Trophoblast cell (in vitro differentiated cells and primary cell): ENCODE results near the gene CASQ2.

Experiments
- DNase-seq, 2 donors: peaks; one replicate each; pipeline ENCODE4 v3.0.0-alpha.2; 2016
- H2AFZ ChIP-seq: 2 replicates; pipeline ENCODE4 v1.6.1; 2013; ENCODE audit warnings: low read length, moderate library complexity, mild to moderate bottlenecking; ENCODE audit not compliant: insufficient read depth, poor library complexity
- H2AK5ac ChIP-seq: 2 replicates; pipeline ENCODE4 v1.6.1; 2013; ENCODE audit warnings: mild to moderate bottlenecking, low read length
- H2BK120ac ChIP-seq: 2 replicates; pipeline ENCODE4 v1.6.1; 2013; ENCODE audit warnings: low read length, mild to moderate bottlenecking, moderate library complexity; ENCODE audit not compliant: insufficient read depth, poor library complexity
- H2BK12ac ChIP-seq: 2 replicates; pipeline ENCODE4 v1.6.1; 2013; ENCODE audit warnings: mild to moderate bottlenecking, low read length, moderate library complexity
- H2BK5ac ChIP-seq: 2 replicates; pipeline ENCODE4 v1.6.1; 2013; ENCODE audit warnings: low read length, low read depth, moderate library complexity, mild to moderate bottlenecking; ENCODE audit not compliant: poor library complexity
- H3K14ac ChIP-seq: 2 replicates; pipeline ENCODE4 v1.6.1; 2013; ENCODE audit warnings: mild to moderate bottlenecking, low read length
- H3K18ac ChIP-seq: 2 replicates; pipeline ENCODE4 v1.6.1; 2013; ENCODE audit warnings: mild to moderate bottlenecking, low read length
- H3K23ac ChIP-seq: 2 replicates; pipeline ENCODE4 v1.6.1; 2013; ENCODE audit warnings: low read length
- H3K27ac ChIP-seq: 2 replicates; pipeline ENCODE4 v1.5.1; 2013; ENCODE audit warnings: low read depth, mild to moderate bottlenecking, inconsistent platforms, low read length, moderate library complexity
- H3K27me3 ChIP-seq: 2 replicates; pipeline ENCODE4 v1.6.1; 2013; ENCODE audit warnings: inconsistent platforms, mild to moderate bottlenecking, low read length, moderate library complexity; ENCODE audit not compliant: insufficient read depth
- H3K36me3 ChIP-seq, 2 experiments: 1 replicate in 1 of 2; 2 replicates in 1 of 2; pipeline ENCODE4 v1.6.1; 2013; ENCODE audit warnings: low read length in 2 of 2, mild to moderate bottlenecking in 2 of 2, moderate library complexity in 1 of 2; ENCODE audit not compliant: insufficient read depth in 2 of 2, control insufficient read depth in 1 of 2
- H3K4ac ChIP-seq: 2 replicates; pipeline ENCODE4 v1.6.1; 2013; ENCODE audit warnings: low read depth, mild to moderate bottlenecking, low read length, moderate library complexity
- H3K4me1 ChIP-seq, 2 experiments: 1 replicate in 1 of 2; 2 replicates in 1 of 2; pipeline ENCODE4 v1.6.1; 2013; ENCODE audit warnings: low read length in 2 of 2, mild to moderate bottlenecking in 2 of 2, moderate library complexity in 1 of 2; ENCODE audit not compliant: insufficient read depth in 2 of 2, control insufficient read depth in 1 of 2
- H3K4me2 ChIP-seq: 2 replicates; pipeline ENCODE4 v1.6.1; 2013; ENCODE audit warnings: inconsistent platforms, mild to moderate bottlenecking, low read length, moderate library complexity
- H3K4me3 ChIP-seq: 2 replicates; pipeline ENCODE4 v1.5.1; 2013; ENCODE audit warnings: mild to moderate bottlenecking, low read depth, low read length, inconsistent platforms
- H3K79me1 ChIP-seq: one replicate; pipeline ENCODE4 v1.6.1; 2013; ENCODE audit warnings: low read length
- H3K79me2 ChIP-seq: 2 replicates; pipeline ENCODE4 v1.6.1; 2013; ENCODE audit warnings: low read length, mild to moderate bottlenecking; ENCODE audit not compliant: control insufficient read depth, insufficient read depth, poor library complexity
- H3K9ac ChIP-seq: 2 replicates; pipeline ENCODE4 v1.6.1; 2013; ENCODE audit warnings: mild to moderate bottlenecking, low read length
- H3K9me3 ChIP-seq: 2 replicates; pipeline ENCODE4 v1.6.1; 2013; ENCODE audit warnings: low read depth, mild to moderate bottlenecking, control low read depth, inconsistent platforms, low read length; ENCODE audit not compliant: insufficient read depth
- H4K12ac ChIP-seq: 2 replicates; pipeline ENCODE4 v1.6.1; 2013; ENCODE audit warnings: low read depth, mild to moderate bottlenecking, low read length, moderate library complexity
- H4K8ac ChIP-seq: 2 replicates; pipeline ENCODE4 v1.6.1; 2013; ENCODE audit warnings: low read depth, mild to moderate bottlenecking, low read length, moderate library complexity
- H4K91ac ChIP-seq: one replicate; pipeline ENCODE4 v1.6.1; 2013; ENCODE audit warnings: low read depth, mild to moderate bottlenecking, low read length, moderate library complexity
- WGBS: extraction: QIAGEN DNeasy Blood & Tissue Kit; methylation state at CpG from one replicate; pipeline ENCODE4 v1.1.7; 2013; ENCODE audit warnings: missing lambda C conversion rate; ENCODE audit not compliant: insufficient read length, insufficient coverage; ENCODE audit errors: extremely low coverage; 5-methylcytosine and 5-hydroxymethylcytosine counted together

The CASQ2 gene

GRCh38 chr1:115655916-115656315 is 112.6 kb downstream of the CASQ2 start:
- Histone ChIP-seq H3K4me2 (no peak overlapping the region), H2AK5ac (no peak overlapping the region), H3K27me3 (no peaks in the 10 kb centered on the region), H3K14ac (no peak overlapping the region), H4K12ac (no peak overlapping the region), H3K36me3 (peaks cover 5 to 15% of the 10 kb centered on the region in 2 experiments), H2BK120ac (no peak overlapping the region), H3K9ac (no peak overlapping the region), H3K18ac (no peak overlapping the region), H2BK12ac (peak overlapping the region; percentile 5), H3K27ac (no peak overlapping the region), H3K79me1 (peaks cover 15% of the 10 kb centered on the region), H4K91ac (no peak overlapping the region), H3K4me3 (no peak overlapping the region), H2BK5ac (no peak overlapping the region), H2AFZ (no peak overlapping the region), H3K79me2 (peaks cover 3% of the 10 kb centered on the region), H3K4me1 (peaks cover 30 to 37% of the 10 kb centered on the region in 2 experiments), H4K8ac (no peak overlapping the region), H3K9me3 (no peaks in the 10 kb centered on the region), H3K23ac (no peak overlapping the region), H3K4ac (peak overlapping the region; percentile 40)
- WGBS: no CpG with 5 or more reads among the region's 4 CpGs
- no peak for DNase-seq

GRCh38 chr1:115655306-115655663 is 113.2 kb downstream of the CASQ2 start:
- WGBS: no CpG with 5 or more reads among the region's 7 CpGs
- H3K79me1 ChIP-seq: peaks cover 12% of the 10 kb centered on the region

GRCh38 chr1:115654663-115655305 is 113.7 kb downstream of the CASQ2 start:
- DNase-seq: peak in 1 of 2 donors; percentile 27
- Histone ChIP-seq H4K91ac (no peak overlapping the region), H3K4me3 (no peak overlapping the region), H3K9ac (no peak overlapping the region), H3K4me1 (peaks cover 28 to 35% of the 10 kb centered on the region in 2 experiments), H2BK5ac (no peak overlapping the region), H2AFZ (no peak overlapping the region), H3K79me1 (peaks cover 12% of the 10 kb centered on the region), H3K4me2 (peak overlapping the region; percentile 24), H4K8ac (peak overlapping the region; percentile 24), H3K27ac (peak overlapping the region; percentile 79), H2BK120ac (no peak overlapping the region), H3K4ac (no peak overlapping the region), H4K12ac (no peak overlapping the region), H3K9me3 (no peaks in the 10 kb centered on the region), H3K27me3 (no peaks in the 10 kb centered on the region), H2AK5ac (no peak overlapping the region), H2BK12ac (peak overlapping the region; percentile 26), H3K36me3 (peaks cover 3 to 12% of the 10 kb centered on the region in 2 experiments), H3K23ac (no peak overlapping the region), H3K14ac (no peak overlapping the region), H3K18ac (no peak overlapping the region), H3K79me2 (no peaks in the 10 kb centered on the region)
- WGBS: no CpG with 5 or more reads among the region's 14 CpGs

More at GRCh38 chr1:115655306-115655663, 113.2 kb downstream of the CASQ2 start:
- no peak overlapping the region for H2AFZ ChIP-seq
- H3K27ac ChIP-seq: peak overlapping the region; percentile 79
- H3K27me3 ChIP-seq: no peaks in the 10 kb centered on the region
- peak overlapping the region; percentile 89 for H2AK5ac ChIP-seq
- H3K14ac ChIP-seq: peak overlapping the region; percentile 81
- H2BK12ac ChIP-seq: peak overlapping the region; percentile 77
- peaks cover 27 to 36% of the 10 kb centered on the region in 2 experiments for H3K4me1 ChIP-seq
- H3K36me3 ChIP-seq: peaks cover 3 to 12% of the 10 kb centered on the region in 2 experiments
- no peak overlapping the region for H3K9ac ChIP-seq
- peak overlapping the region; percentile 74 for H3K18ac ChIP-seq
- no peak overlapping the region for H3K23ac ChIP-seq
- no peak overlapping the region for H3K4ac ChIP-seq
- no peaks in the 10 kb centered on the region for H3K79me2 ChIP-seq
- H3K9me3 ChIP-seq: no peaks in the 10 kb centered on the region
- H2BK120ac ChIP-seq: no peak overlapping the region
- peak in 1 of 2 donors; percentile 26 for DNase-seq
- H3K4me2 ChIP-seq: no peak overlapping the region
- H4K8ac ChIP-seq: no peak overlapping the region
- H2BK5ac ChIP-seq: peak overlapping the region; percentile 60
- H4K12ac ChIP-seq: no peak overlapping the region
- H4K91ac ChIP-seq: no peak overlapping the region
- H3K4me3 ChIP-seq: no peak overlapping the region

- no peak overlapping the region for H3K9ac ChIP-seq
- H3K4me2 ChIP-seq: no peak overlapping the region
- no peaks in the 10 kb centered on the region for H3K9me3 ChIP-seq
- no peak overlapping the region for H3K14ac ChIP-seq
- H2BK12ac ChIP-seq: no peak overlapping the region
- H3K23ac ChIP-seq: no peak overlapping the region
- H2BK5ac ChIP-seq: no peak overlapping the region
- H4K12ac ChIP-seq: no peak overlapping the region
- no peak overlapping the region for H2AK5ac ChIP-seq
- no peak overlapping the region for H3K27ac ChIP-seq
- no peaks in the 10 kb centered on the region for H3K79me2 ChIP-seq
- DNase-seq: no peak
- peaks cover 11% of the 10 kb centered on the region for H3K79me1 ChIP-seq
- H4K8ac ChIP-seq: no peak overlapping the region
- H2BK120ac ChIP-seq: no peak overlapping the region
- peaks cover 3 to 12% of the 10 kb centered on the region in 2 experiments for H3K36me3 ChIP-seq
- H3K18ac ChIP-seq: no peak overlapping the region
- no peak overlapping the region for H4K91ac ChIP-seq
- H3K4ac ChIP-seq: no peak overlapping the region
- peaks cover 32 to 37% of the 10 kb centered on the region in 2 experiments for H3K4me1 ChIP-seq
- no peaks in the 10 kb centered on the region for H3K27me3 ChIP-seq
- no peak overlapping the region for H3K4me3 ChIP-seq
- H2AFZ ChIP-seq: no peak overlapping the region
- no CpG with 5 or more reads among the region's 3 CpGs for WGBS
Observed at GRCh38 chr1:115654125-115654524, 114.4 kb downstream of the CASQ2 start.
